K562 (cell line): Measurements from ENCODE around the gene RHOC. TPM values are rescaled to one million over a fixed set of nuclear protein-coding genes. Genes with fewer than 3 reads are reported as not detected.
A peak's percentile ranks its signal among the peaks of the same experiment; 100 is the strongest.

Source experiments
- ADNP ChIP-seq: fragments of 200-800 bp; sonication (Bioruptor generic); IDR thresholded peaks from 2 replicates; pipeline ENCODE4 v1.6.1; 2016; ENCODE audit warnings: missing genetic modification characterization, missing compliant biosample characterization
- ARID1B ChIP-seq: fragments of 450-650 bp; IDR thresholded peaks from 2 replicates; pipeline ENCODE4 v1.6.1; 2016; ENCODE audit warnings: antibody characterized with exemption, mild to moderate bottlenecking, inconsistent platforms
- CAMTA2 ChIP-seq: fragments of 250-450 bp; sonication (Bioruptor Pico); conservative IDR thresholded peaks from 2 replicates; pipeline ENCODE4 v1.5.1; 2022
- CREM ChIP-seq: IDR thresholded peaks from 2 replicates; pipeline ENCODE4 v1.6.1; 2014; ENCODE audit warnings: antibody characterized with exemption, low read depth
- CTBP1 ChIP-seq: fragments of 450-650 bp; IDR thresholded peaks from 2 replicates; pipeline ENCODE4 v1.6.1; 2016; ENCODE audit warnings: borderline replicate concordance
- ETV5 ChIP-seq: sonication (generic); formaldehyde crosslinking; IDR thresholded peaks from 2 replicates; pipeline ENCODE4 v1.4.0; 2020; ENCODE audit warnings: low read depth, mild to moderate bottlenecking, missing genetic modification reagents
- HDAC6 ChIP-seq: IDR thresholded peaks from 2 replicates; pipeline ENCODE4 v1.6.1; 2012; ENCODE audit warnings: low read depth, mild to moderate bottlenecking, control low read depth, inconsistent platforms, low read length, moderate library complexity
- HNRNPH1 ChIP-seq: fragments of 200-400 bp; formaldehyde crosslinking; optimal IDR thresholded peaks from 2 replicates; pipeline ENCODE3; 2017; ENCODE audit warnings: low read depth, mild to moderate bottlenecking, low read length, moderate library complexity
- HNRNPUL1 ChIP-seq: fragments of 200-400 bp; formaldehyde crosslinking; IDR thresholded peaks from 2 replicates; pipeline ENCODE4 v1.6.1; 2017; ENCODE audit warnings: low read length
- KDM5B ChIP-seq: fragments of 200-600 bp; sonication (generic); IDR thresholded peaks from 2 replicates; pipeline ENCODE4 v1.6.1; 2012; ENCODE audit warnings: low read depth, mild to moderate bottlenecking, moderate library complexity, low read length, control low read depth, inconsistent platforms; ENCODE audit not compliant: insufficient replicate concordance
- L3MBTL2 ChIP-seq: fragments of 450-650 bp; IDR thresholded peaks from 2 replicates; pipeline ENCODE4 v1.6.1; 2016; ENCODE audit warnings: mild to moderate bottlenecking, moderate library complexity
- MAX ChIP-seq: sonication (generic); formaldehyde crosslinking; IDR thresholded peaks from 2 replicates; pipeline ENCODE4 v1.9.0; 2022; ENCODE audit warnings: mild to moderate bottlenecking, missing genetic modification reagents
- MEF2A ChIP-seq: IDR thresholded peaks from 2 replicates; pipeline ENCODE4 v1.6.1; 2011; ENCODE audit warnings: low read depth, mild to moderate bottlenecking, low read length, moderate library complexity; ENCODE audit not compliant: control insufficient read depth
- NONO ChIP-seq, 2 experiments: fragments of 200-400 bp in 1 of 2; fragments of 450-650 bp in 1 of 2; formaldehyde crosslinking in 1 of 2; IDR thresholded peaks; 2 replicates each; pipeline ENCODE4 v1.6.1; 2017; ENCODE audit warnings: low read depth in 2 of 2, mild to moderate bottlenecking in 2 of 2, moderate library complexity in 2 of 2, low read length in 1 of 2
- POLR3G ChIP-seq: IDR thresholded peaks from 2 replicates; pipeline ENCODE4 v1.6.1; 2011; ENCODE audit not compliant: insufficient read length, insufficient replicate concordance; ENCODE audit errors: extremely low read depth
- RNF2 ChIP-seq: sonication (generic); IDR thresholded peaks from 2 replicates; pipeline ENCODE4 v1.6.1; 2016
- SAFB ChIP-seq: fragments of 200-400 bp; formaldehyde crosslinking; IDR thresholded peaks from 2 replicates; pipeline ENCODE4 v1.6.1; 2017; ENCODE audit warnings: low read depth, low read length, borderline replicate concordance
- SPI1 ChIP-seq: IDR thresholded peaks from 2 replicates; pipeline ENCODE4 v1.6.1; 2011; ENCODE audit warnings: low read depth, low read length, control low read depth, borderline replicate concordance
- SUPT5H ChIP-seq: fragments of 450-650 bp; IDR thresholded peaks from 2 replicates; pipeline ENCODE4 v1.6.1; 2016
- UBTF ChIP-seq, 2 experiments: IDR thresholded peaks; 2 replicates each; pipeline ENCODE4 v1.6.1; 2012; ENCODE audit warnings: improper control_type of control experiment in 2 of 2, low read depth in 2 of 2, low read length in 2 of 2, borderline replicate concordance in 1 of 2
- ZHX1 ChIP-seq: fragments of 150-350 bp; conservative IDR thresholded peaks from 2 replicates; pipeline ENCODE4 v1.6.1; 2014; ENCODE audit warnings: low read length
- ZNF12 ChIP-seq: sonication (generic); formaldehyde crosslinking; IDR thresholded peaks from 2 replicates; pipeline ENCODE4 v1.4.0; 2020; ENCODE audit warnings: mild to moderate bottlenecking, missing genetic modification reagents
- ZNF324 ChIP-seq: fragments of 250-450 bp; sonication (Bioruptor Pico); IDR thresholded peaks from 2 replicates; pipeline ENCODE4 v1.4.0; 2020; ENCODE audit warnings: mild to moderate bottlenecking
- ZNF584 ChIP-seq: fragments of 200-800 bp; sonication (Bioruptor generic); IDR thresholded peaks from 2 replicates; pipeline ENCODE4 v1.6.1; 2016; ENCODE audit warnings: low read depth, mild to moderate bottlenecking, missing genetic modification characterization, missing compliant biosample characterization
- ZNF699 ChIP-seq: fragments of 250-450 bp; sonication (Bioruptor Pico); IDR thresholded peaks from 2 replicates; pipeline ENCODE4 v1.8.0; 2021; ENCODE audit warnings: mild to moderate bottlenecking, moderate library complexity; ENCODE audit not compliant: insufficient replicate concordance
- polyA plus RNA-seq, 8 experiments: library from polyadenylated mRNA; depleted of rRNA in 4 of 8; stranded (reverse) in 5 of 8; unstranded in 3 of 8; fragments of >200 nt; fragmentation: Nextera tagmentation in 2 of 8; fragmentation: Illumina TruSeq in 1 of 8; extraction: Ambion mirVana in 2 of 8; extraction: Trizol in 1 of 8; gene quantifications; 2 replicates each; pipeline versions ENCODE4 v1.2.1 to v1.2.3, GENCODE V29; 2011 to 2014; ENCODE audit warnings: inconsistent platforms in 1 of 8, missing spikeins in 1 of 8
- total RNA-seq, 7 experiments: library from RNA; depleted of rRNA in 6 of 7; stranded (reverse); fragments of >200 nt in 6 of 7; fragmentation: Illumina TruSeq in 2 of 7; extraction: Trizol in 2 of 7; gene quantifications; 2 replicates each; pipeline versions ENCODE4 v1.2.1 to v1.2.3, GENCODE V29; 2011 to 2021; ENCODE audit warnings: low replicate concordance in 1 of 7

Gene RHOC
- total and polyA plus RNA-seq, 9 of the 15 experiments (the other 6 are each of a cell fraction or from before 2014, with no cell fraction given): 35.2 to 364 (median 204) TPM

GRCh38 chr1:112707221-112708001 is 484 bp upstream of the RHOC start (continued):
- TF ChIP-seq ETV5 (no peak), NONO (IDR thresholded peaks at IDR 0.05; ENCODE audit: low read depth in 2 of 2, low read length in 1 of 2) (peak in 1 of 2 experiments; percentile 92; a peak in 2 of 4 replicates), MEF2A (no peak), ZHX1 (0 out of 2 replicates have a peak, but pooled peaks have one; percentile 21), ADNP (tag) (no peak), SPI1 (no peak), UBTF (IDR thresholded peaks at IDR 0.05; ENCODE audit: borderline replicate concordance in 1 of 2, low read depth in 2 of 2, low read length in 2 of 2) (no peak; a peak in 1 of 4 replicates), ZNF699 (no peak), HDAC6 (no peak), SUPT5H (no peak), CREM (peak; percentile 43; the same call in 1 of the 2 replicates), HNRNPH1 (no peak), ZNF12 (CRISPR knock-in tag) (no peak), HNRNPUL1 (no peak), ZNF584 (no peak), ZNF324 (CRISPR knock-in tag) (no peak), CAMTA2 (CRISPR knock-in tag) (0 out of 2 replicates have a peak, but pooled peaks have one; percentile 45), RNF2 (no peak), SAFB (no peak), CTBP1 (peak; percentile 88), MAX (CRISPR knock-in tag) (no peak), ARID1B (peak; percentile 53), KDM5B (peak; percentile 65), L3MBTL2 (peak; percentile 58), POLR3G (no peak)
